Measurements from ENCODE around the gene MPZL1.

GRCh38 chr1:167704715-167705114, 17.1 kb upstream of the MPZL1 start:
- TF ChIP-seq CTCF (IDR thresholded peaks at IDR 0.05 in 2 of 3, conservative IDR thresholded peaks at IDR 0.05 in 1 of 3; ENCODE audit: borderline replicate concordance in 1 of 3, insufficient read depth in 1 of 3, low read depth in 2 of 3, low read length in 2 of 3), result no peak
- no peak for TF ChIP-seq ELF1 (IDR thresholded peaks at IDR 0.05; ENCODE audit: borderline replicate concordance, low read depth)
- TF ChIP-seq POLR2A (IDR thresholded peaks at IDR 0.05; ENCODE audit: borderline replicate concordance, extremely low read depth, insufficient read depth, insufficient read length), result no peak
- TF ChIP-seq EZH2 (IDR thresholded peaks at IDR 0.05), result no peak
- no peak for TF ChIP-seq ATF3 (IDR thresholded peaks at IDR 0.05)
